ENCODE results near the gene HOXB2.

The HOXB2 gene

DNA sequence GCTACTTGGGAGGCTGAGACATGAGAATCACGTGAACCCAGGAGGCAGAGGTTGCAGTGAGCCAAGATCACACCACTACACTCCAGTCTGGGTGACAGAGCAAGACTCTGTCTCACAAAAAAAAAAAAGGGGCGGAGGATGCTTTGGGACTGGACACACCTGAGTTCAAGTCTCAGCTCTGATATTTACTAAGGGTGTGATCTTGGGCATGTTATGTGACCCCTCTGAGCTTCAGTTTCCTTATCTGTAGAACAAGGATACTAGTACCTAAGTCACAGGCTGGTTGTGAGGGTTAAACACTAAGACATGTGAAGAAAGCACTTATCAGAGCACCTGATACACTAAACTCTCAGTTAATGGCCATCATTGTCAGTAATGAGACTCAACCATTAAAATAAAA is 40.0 kb downstream of the HOXB2 start:
- no peak overlapping the region for H3K4me2 ChIP-seq (ENCODE audit: low read depth, low read length, poor library complexity, severe bottlenecking)
- no peaks in the 10 kb centered on the region for H3K79me2 ChIP-seq (ENCODE audit: insufficient read depth, low read length)
- peaks cover 23% of the 10 kb centered on the region for H3K4me1 ChIP-seq (ENCODE audit: insufficient read depth, low read length, poor library complexity, severe bottlenecking)
- H2AFZ ChIP-seq (ENCODE audit: low read length), result no peak overlapping the region
- H3F3A ChIP-seq (ENCODE audit: low read depth), result no peaks in the 10 kb centered on the region
- no peaks in the 10 kb centered on the region for H3K9me2 ChIP-seq (replicated peaks; ENCODE audit: low read depth, low read length)
- no peaks in the 10 kb centered on the region for H4K20me1 ChIP-seq (ENCODE audit: insufficient read depth, low read length, poor library complexity, severe bottlenecking)
- no peak for TF ChIP-seq CTCF (conservative IDR thresholded peaks at IDR 0.05; ENCODE audit: low read length)
- no peak overlapping the region for H3K9ac ChIP-seq (ENCODE audit: low read depth, low read length, poor library complexity, severe bottlenecking)
- H3K9me3 ChIP-seq (ENCODE audit: insufficient read depth, low read depth, low read length), result no peaks in the 10 kb centered on the region
- H3K27me3 ChIP-seq (ENCODE audit: insufficient read depth, low read length, poor library complexity, severe bottlenecking), result no peaks in the 10 kb centered on the region
- no peaks in the 10 kb centered on the region for H3K36me3 ChIP-seq (ENCODE audit: insufficient read depth, low read length)
- no peak overlapping the region for H3K4me3 ChIP-seq (ENCODE audit: low read length, poor library complexity, severe bottlenecking)

DNA sequence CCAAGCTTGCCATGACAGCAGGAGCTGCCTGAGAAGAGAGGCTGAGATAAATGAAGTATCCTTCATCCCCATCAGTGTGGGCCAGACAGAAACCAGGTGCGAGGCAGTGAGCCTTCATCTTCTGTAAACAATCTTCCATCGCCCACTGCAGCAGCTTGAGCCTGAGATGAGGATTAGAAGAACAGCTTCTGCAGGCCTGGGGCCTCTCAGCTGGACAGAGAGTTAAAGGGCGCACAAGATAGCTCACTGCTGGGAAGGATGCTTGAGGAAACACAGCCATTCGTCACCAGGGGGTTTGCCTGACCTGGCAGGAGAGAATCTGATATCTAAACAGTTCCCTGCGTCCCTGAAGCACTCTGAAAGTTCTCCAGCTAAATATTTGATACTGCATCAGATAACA is 41.2 kb downstream of the HOXB2 start:
- Histone ChIP-seq H3K9ac (ENCODE audit: low read depth, low read length, poor library complexity, severe bottlenecking) (no peak overlapping the region), H4K20me1 (ENCODE audit: insufficient read depth, low read length, poor library complexity, severe bottlenecking) (no peaks in the 10 kb centered on the region), H2AFZ (ENCODE audit: low read length) (no peak overlapping the region), H3K4me1 (ENCODE audit: insufficient read depth, low read length, poor library complexity, severe bottlenecking) (peaks cover 23% of the 10 kb centered on the region), H3K4me3 (ENCODE audit: low read length, poor library complexity, severe bottlenecking) (no peak overlapping the region), H3F3A (ENCODE audit: low read depth) (no peaks in the 10 kb centered on the region), H3K79me2 (ENCODE audit: insufficient read depth, low read length) (no peaks in the 10 kb centered on the region), H3K9me2 (replicated peaks; ENCODE audit: low read depth, low read length) (no peaks in the 10 kb centered on the region), H3K9me3 (ENCODE audit: insufficient read depth, low read depth, low read length) (no peaks in the 10 kb centered on the region), H3K4me2 (ENCODE audit: low read depth, low read length, poor library complexity, severe bottlenecking) (no peak overlapping the region), H3K36me3 (ENCODE audit: insufficient read depth, low read length) (no peaks in the 10 kb centered on the region), H3K27me3 (ENCODE audit: insufficient read depth, low read length, poor library complexity, severe bottlenecking) (no peaks in the 10 kb centered on the region)
- TF ChIP-seq EZH2phosphoT487 (IDR thresholded peaks at IDR 0.05; ENCODE audit: borderline replicate concordance), result no peak
- TF ChIP-seq CTCF (conservative IDR thresholded peaks at IDR 0.05; ENCODE audit: low read length), result no peak

DNA sequence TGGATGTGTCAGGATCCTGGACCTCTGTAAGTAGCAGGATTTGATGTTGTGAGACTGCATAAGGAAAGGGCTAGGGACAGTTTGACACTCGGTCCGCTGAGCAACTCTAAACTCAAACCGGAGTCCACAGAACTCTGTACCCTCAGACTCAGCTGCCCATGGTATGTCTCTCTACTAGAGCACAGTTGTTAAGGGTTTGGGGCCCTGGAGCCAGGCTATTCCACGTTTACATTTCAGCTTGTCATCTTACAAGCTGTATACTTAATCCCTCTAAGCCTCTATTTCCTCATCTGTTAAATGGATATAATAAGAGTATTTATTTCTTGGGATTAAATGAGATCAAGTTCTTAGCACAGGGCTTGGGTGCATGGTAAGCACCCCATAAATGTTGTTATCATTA is 42.0 kb downstream of the HOXB2 start:
- Histone ChIP-seq H3K79me2 (ENCODE audit: insufficient read depth, low read length) (no peaks in the 10 kb centered on the region), H3K9me3 (ENCODE audit: insufficient read depth, low read depth, low read length) (no peaks in the 10 kb centered on the region), H3K4me2 (ENCODE audit: low read depth, low read length, poor library complexity, severe bottlenecking) (no peak overlapping the region), H3F3A (ENCODE audit: low read depth) (no peaks in the 10 kb centered on the region), H3K4me3 (ENCODE audit: low read length, poor library complexity, severe bottlenecking) (no peak overlapping the region), H4K20me1 (ENCODE audit: insufficient read depth, low read length, poor library complexity, severe bottlenecking) (no peaks in the 10 kb centered on the region), H3K36me3 (ENCODE audit: insufficient read depth, low read length) (no peaks in the 10 kb centered on the region), H2AFZ (ENCODE audit: low read length) (no peak overlapping the region), H3K4me1 (ENCODE audit: insufficient read depth, low read length, poor library complexity, severe bottlenecking) (peaks cover 23% of the 10 kb centered on the region), H3K27me3 (ENCODE audit: insufficient read depth, low read length, poor library complexity, severe bottlenecking) (no peaks in the 10 kb centered on the region), H3K9ac (ENCODE audit: low read depth, low read length, poor library complexity, severe bottlenecking) (no peak overlapping the region), H3K9me2 (replicated peaks; ENCODE audit: low read depth, low read length) (no peaks in the 10 kb centered on the region)
- TF ChIP-seq CTCF (conservative IDR thresholded peaks at IDR 0.05; ENCODE audit: low read length), result no peak
- TF ChIP-seq EZH2phosphoT487 (IDR thresholded peaks at IDR 0.05; ENCODE audit: borderline replicate concordance), result no peak
